HEK293 (cell line): ENCODE data around the gene DHRS7B.
A peak's percentile ranks its signal among the peaks of the same experiment; 100 is the strongest.

ENCODE experiments used
- BCL6B ChIP-seq: fragments of 450-650 bp; formaldehyde crosslinking; IDR thresholded peaks from 2 replicates; pipeline ENCODE4 v1.5.1; 2017; ENCODE audit warnings: missing biosample characterization, missing genetic modification characterization
- CTCF ChIP-seq: fragments of 450-650 bp; formaldehyde crosslinking; IDR thresholded peaks from 2 replicates; pipeline ENCODE4 v1.5.1; 2016; ENCODE audit warnings: missing biosample characterization, missing genetic modification characterization
- GLI2 ChIP-seq: fragments of 450-650 bp; formaldehyde crosslinking; IDR thresholded peaks from 2 replicates; pipeline ENCODE4; 2017; ENCODE audit warnings: missing biosample characterization, missing genetic modification characterization, low read depth, borderline replicate concordance
- GLIS1 ChIP-seq: fragments of 450-650 bp; formaldehyde crosslinking; IDR thresholded peaks from 2 replicates; pipeline ENCODE4 v1.5.1; 2016; ENCODE audit warnings: missing biosample characterization, missing genetic modification characterization
- HOXC10 ChIP-seq: sonication (generic); formaldehyde crosslinking; IDR thresholded peaks from 2 replicates; pipeline ENCODE4 v1.8.1; 2023; ENCODE audit warnings: mild to moderate bottlenecking, missing genetic modification reagents
- KLF9 ChIP-seq: fragments of 450-650 bp; formaldehyde crosslinking; IDR thresholded peaks from 2 replicates; pipeline ENCODE4 v1.5.1; 2016; ENCODE audit warnings: missing biosample characterization, missing genetic modification characterization, low read depth
- REST ChIP-seq: fragments of 450-650 bp; formaldehyde crosslinking; IDR thresholded peaks from 2 replicates; pipeline ENCODE4 v1.5.1; 2016; ENCODE audit warnings: missing biosample characterization, missing genetic modification characterization
- ZBTB44 ChIP-seq: fragments of 450-650 bp; IDR thresholded peaks from 2 replicates; pipeline ENCODE4 v1.5.1; 2018; ENCODE audit warnings: missing biosample characterization, mild to moderate bottlenecking, missing genetic modification characterization
- ZBTB49 ChIP-seq: fragments of 450-650 bp; formaldehyde crosslinking; IDR thresholded peaks from 2 replicates; pipeline ENCODE4 v1.5.1; 2016; ENCODE audit warnings: missing biosample characterization, missing genetic modification characterization, low read depth
- ZNF133 ChIP-seq: fragments of 450-650 bp; formaldehyde crosslinking; IDR thresholded peaks from 2 replicates; pipeline ENCODE4 v1.5.1; 2016; ENCODE audit warnings: missing biosample characterization, missing genetic modification characterization
- ZNF214 ChIP-seq: fragments of 450-650 bp; formaldehyde crosslinking; IDR thresholded peaks from 2 replicates; pipeline ENCODE4 v1.5.1; 2017; ENCODE audit warnings: missing biosample characterization, mild to moderate bottlenecking, missing genetic modification characterization, borderline replicate concordance
- ZNF239 ChIP-seq: fragments of 450-650 bp; formaldehyde crosslinking; IDR thresholded peaks from 2 replicates; pipeline ENCODE4 v1.5.1; 2016; ENCODE audit warnings: missing biosample characterization, missing genetic modification characterization
- ZNF24 ChIP-seq: fragments of 450-650 bp; formaldehyde crosslinking; IDR thresholded peaks from 2 replicates; pipeline ENCODE4 v1.5.1; 2016; ENCODE audit warnings: missing biosample characterization, missing genetic modification characterization
- ZNF26 ChIP-seq: fragments of 450-650 bp; formaldehyde crosslinking; IDR thresholded peaks from 2 replicates; pipeline ENCODE4 v1.5.1; 2016; ENCODE audit warnings: missing biosample characterization, missing genetic modification characterization
- ZNF280C ChIP-seq: fragments of 450-650 bp; formaldehyde crosslinking; IDR thresholded peaks from 2 replicates; pipeline ENCODE4 v1.5.1; 2016; ENCODE audit warnings: missing biosample characterization, missing genetic modification characterization
- ZNF302 ChIP-seq: fragments of 450-650 bp; formaldehyde crosslinking; IDR thresholded peaks from 2 replicates; pipeline ENCODE4 v1.5.1; 2016; ENCODE audit warnings: missing biosample characterization, missing genetic modification characterization, low read depth
- ZNF488 ChIP-seq: fragments of 450-650 bp; formaldehyde crosslinking; IDR thresholded peaks from 2 replicates; pipeline ENCODE4 v1.5.1; 2016; ENCODE audit warnings: missing biosample characterization, missing genetic modification characterization
- ZNF549 ChIP-seq: fragments of 450-650 bp; IDR thresholded peaks from 2 replicates; pipeline ENCODE4 v1.5.1; 2018; ENCODE audit warnings: missing biosample characterization, missing genetic modification characterization, mild to moderate bottlenecking, inconsistent platforms, moderate library complexity
- ZNF704 ChIP-seq: fragments of 450-650 bp; formaldehyde crosslinking; IDR thresholded peaks from 2 replicates; pipeline ENCODE4 v1.5.1; 2016; ENCODE audit warnings: missing biosample characterization, missing genetic modification characterization
- ZNF707 ChIP-seq: fragments of 450-650 bp; formaldehyde crosslinking; IDR thresholded peaks from 2 replicates; pipeline ENCODE4 v1.5.1; 2016; ENCODE audit warnings: missing biosample characterization, missing genetic modification characterization
- ZNF76 ChIP-seq: fragments of 450-650 bp; formaldehyde crosslinking; IDR thresholded peaks from 2 replicates; pipeline ENCODE4; 2016; ENCODE audit warnings: low read depth, missing biosample characterization, missing genetic modification characterization, borderline replicate concordance

Gene DHRS7B

GRCh38 chr17:21126645-21127508 is at the start of gene DHRS7B (continued):
- TF ChIP-seq REST (tag by site-specific recombination) (no peak), ZBTB49 (tag by site-specific recombination) (no peak), ZBTB44 (tag by site-specific recombination) (no peak), BCL6B (tag by site-specific recombination) (no peak), ZNF280C (tag by site-specific recombination) (no peak), CTCF (tag by site-specific recombination) (peak; percentile 33; the same call in 1 of the 2 replicates), ZNF707 (tag by site-specific recombination) (no peak), HOXC10 (CRISPR knock-in tag) (no peak), ZNF26 (tag by site-specific recombination) (no peak), ZNF488 (tag by site-specific recombination) (no peak), GLIS1 (tag by site-specific recombination) (no peak), KLF9 (no peak), GLI2 (tag by site-specific recombination) (no peak), ZNF24 (tag by site-specific recombination) (0 out of 2 replicates have a peak, but pooled peaks have one; percentile 6), ZNF704 (no peak), ZNF214 (tag by site-specific recombination) (no peak), ZNF133 (no peak), ZNF549 (tag by site-specific recombination) (no peak), ZNF239 (tag by site-specific recombination) (no peak), ZNF76 (tag by site-specific recombination) (peak; percentile 69; the same call in 1 of the 2 replicates), ZNF302 (no peak)
